ENCODE data around the gene ALDH3B2.
"Not testable (repeated sequence)": the region's sequence is repeated elsewhere in the genome, so short reads cannot be mapped to it uniquely, and the experiment has no call there.

Gene ALDH3B2

DNA sequence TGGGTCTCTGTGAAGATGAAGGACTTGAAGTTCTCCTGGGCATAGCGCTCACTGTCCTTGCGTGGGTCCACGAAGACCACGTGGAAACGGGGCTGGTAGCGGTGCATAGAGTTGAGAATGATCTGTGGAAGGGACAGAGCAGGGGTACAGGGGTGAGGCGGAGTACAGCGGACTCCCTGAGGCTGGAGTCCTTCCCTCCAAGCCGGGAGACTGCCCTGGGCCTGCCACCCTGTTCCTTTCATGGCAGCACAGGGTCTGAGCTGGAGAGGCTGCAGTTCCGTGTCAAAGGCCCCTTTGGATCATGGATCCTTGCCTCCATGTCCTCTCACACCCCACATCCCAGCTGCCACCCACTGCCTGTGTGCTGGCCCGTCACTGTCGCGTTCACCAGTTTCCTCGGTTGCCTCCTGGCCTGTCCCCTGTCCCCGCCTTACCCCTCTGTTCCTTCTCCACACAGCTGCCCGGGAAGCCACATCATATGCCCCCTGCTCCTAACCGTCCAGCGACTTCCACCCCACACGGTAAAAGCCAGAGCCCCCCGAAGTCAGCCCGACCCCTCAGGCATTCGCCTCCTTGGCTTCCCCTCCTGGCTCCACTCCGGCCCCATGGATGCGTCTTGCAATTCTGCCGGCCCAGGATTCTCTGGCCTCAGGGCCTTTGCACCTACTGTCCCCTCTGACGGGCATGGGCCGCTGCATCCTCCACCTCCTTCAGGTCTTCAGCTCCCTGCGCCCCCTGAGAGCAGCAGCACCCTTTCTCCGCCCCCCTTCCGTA, 41.3 kb downstream of the ALDH3B2 start:
- no peak for DNase-seq (ENCODE audit: low spot score in 2 of 2)
- H3K9me3 Mint-ChIP-seq: no peaks in the 10 kb centered on the region
- no peak for ATAC-seq
- no peak overlapping the region for H3K4me3 Mint-ChIP-seq
- H3K36me3 Mint-ChIP-seq: peaks cover 5% of the 10 kb centered on the region
- H3K27ac Mint-ChIP-seq: no peak overlapping the region
- peaks cover 13% of the 10 kb centered on the region for H3K4me1 Mint-ChIP-seq

DNA sequence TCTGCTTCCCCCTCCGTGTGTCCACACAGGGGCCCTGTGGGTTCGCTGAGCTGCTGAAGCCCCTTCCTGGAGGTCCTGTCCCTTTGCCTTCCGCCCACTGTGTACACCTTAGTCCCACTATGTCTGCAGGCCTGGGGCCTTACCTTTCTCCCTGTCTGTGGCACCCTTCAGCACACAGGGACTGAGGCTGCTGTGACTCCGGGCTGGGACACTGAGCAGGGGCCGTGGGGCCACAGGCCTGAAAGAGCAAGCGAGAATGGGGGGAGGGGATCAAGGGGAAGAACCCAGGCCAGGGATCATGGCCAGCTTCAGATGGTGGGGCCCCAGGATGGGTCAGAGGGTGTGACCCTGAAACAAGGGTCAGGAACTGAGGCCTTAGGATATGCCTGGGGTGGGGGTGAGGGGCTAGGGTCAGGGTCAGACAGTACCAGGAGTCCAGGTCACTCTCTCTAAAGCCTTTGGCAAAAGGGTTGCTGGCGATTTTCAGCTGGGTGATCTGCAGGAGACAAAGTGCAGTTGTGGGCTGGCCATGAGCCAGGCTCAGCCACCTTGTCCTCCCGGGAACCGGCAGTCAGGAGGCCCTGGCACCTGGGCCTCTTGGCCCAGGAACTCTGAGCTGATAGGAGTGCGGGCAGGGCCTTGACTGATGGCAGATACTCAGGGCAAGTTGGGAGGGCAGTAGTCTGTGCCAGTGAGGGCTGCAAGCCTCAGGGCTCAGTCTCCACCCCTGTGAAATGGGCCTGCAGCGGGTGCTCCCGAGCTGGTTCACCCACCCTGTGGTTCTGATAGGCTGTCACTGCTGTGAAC, 42.0 kb downstream of the ALDH3B2 start:
- peaks cover 5% of the 10 kb centered on the region for H3K36me3 Mint-ChIP-seq
- peak overlapping the region; percentile 43 for H3K27ac Mint-ChIP-seq
- no peak for ATAC-seq
- H3K9me3 Mint-ChIP-seq: no peaks in the 10 kb centered on the region
- no peak for DNase-seq (ENCODE audit: low spot score in 2 of 2)
- peak overlapping the region; percentile 31 for H3K4me3 Mint-ChIP-seq
- H3K4me1 Mint-ChIP-seq: peaks cover 20% of the 10 kb centered on the region

DNA sequence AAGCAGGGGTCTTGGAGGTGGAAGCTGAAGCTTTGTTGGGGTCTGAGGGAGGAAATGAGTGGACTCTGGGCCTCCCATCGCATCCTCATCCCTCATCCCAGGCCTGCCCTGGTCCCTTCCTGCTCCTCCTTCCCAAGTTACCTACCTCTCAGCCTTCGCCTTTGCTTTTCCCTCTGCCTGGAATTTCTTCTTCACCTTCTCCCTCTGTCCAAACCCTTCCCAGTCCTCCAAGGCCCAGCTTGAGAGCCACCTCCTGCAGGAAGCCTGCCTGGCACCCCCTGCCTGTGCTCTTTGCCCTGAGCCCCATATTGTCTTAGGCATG, 42.6 kb downstream of the ALDH3B2 start:
- Mint-ChIP-seq H3K4me3 (peak overlapping the region; percentile 31), H3K27ac (peak overlapping the region; percentile 43), H3K9me3 (no peaks in the 10 kb centered on the region), H3K36me3 (peaks cover 5% of the 10 kb centered on the region), H3K4me1 (peaks cover 23% of the 10 kb centered on the region)
- no peak for ATAC-seq
- no peak for DNase-seq (ENCODE audit: low spot score in 2 of 2)

DNA sequence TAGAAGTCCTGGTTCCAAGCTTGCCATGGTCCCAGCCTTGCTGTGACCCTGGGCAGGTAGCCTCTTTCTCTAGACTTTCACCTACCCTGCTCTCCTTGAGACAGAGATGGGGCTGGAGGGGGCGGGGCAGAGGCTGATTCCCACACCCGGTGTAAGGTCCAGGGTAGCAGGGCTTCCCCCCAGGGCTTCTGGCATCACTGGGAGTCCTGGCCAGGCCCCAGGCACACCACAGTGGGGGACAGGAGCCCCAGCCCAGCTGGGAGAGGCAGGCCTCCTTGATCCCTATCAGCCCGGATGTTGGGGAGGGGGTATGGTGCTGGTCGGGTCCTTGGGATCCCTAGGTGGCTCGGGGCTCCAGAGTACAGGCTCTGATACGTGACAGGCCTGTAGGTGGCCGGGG, 43.0 kb downstream of the ALDH3B2 start:
- DNase-seq (ENCODE audit: low spot score in 2 of 2) (no peak), ATAC-seq (no peak)
- Mint-ChIP-seq H3K4me3 (peak overlapping the region; percentile 90), H3K4me1 (peaks cover 23% of the 10 kb centered on the region), H3K36me3 (peaks cover 5% of the 10 kb centered on the region), H3K9me3 (no peaks in the 10 kb centered on the region), H3K27ac (peak overlapping the region; percentile 43)

DNA sequence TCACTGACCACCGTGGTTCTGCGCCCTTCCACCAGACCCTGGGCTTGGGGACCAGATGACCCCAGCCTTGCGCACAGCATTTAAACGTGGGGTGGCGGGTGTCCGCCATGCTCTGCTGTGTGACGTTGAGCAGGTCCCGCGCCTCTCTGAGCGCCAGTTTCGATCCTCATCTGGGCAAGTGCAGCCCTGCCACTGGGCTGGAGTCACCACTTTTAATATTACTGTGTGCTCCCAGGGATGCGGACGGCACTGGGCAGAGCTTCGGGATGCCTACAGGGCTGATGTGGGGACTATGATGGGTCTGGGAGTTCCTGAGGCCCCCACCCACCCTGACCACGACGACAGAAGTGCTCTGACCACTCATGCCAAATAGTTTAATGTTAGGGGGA, 43.5 kb downstream of the ALDH3B2 start:
- Mint-ChIP-seq H3K36me3 (peaks cover 5% of the 10 kb centered on the region), H3K4me3 (peak overlapping the region; percentile 90)

DNA sequence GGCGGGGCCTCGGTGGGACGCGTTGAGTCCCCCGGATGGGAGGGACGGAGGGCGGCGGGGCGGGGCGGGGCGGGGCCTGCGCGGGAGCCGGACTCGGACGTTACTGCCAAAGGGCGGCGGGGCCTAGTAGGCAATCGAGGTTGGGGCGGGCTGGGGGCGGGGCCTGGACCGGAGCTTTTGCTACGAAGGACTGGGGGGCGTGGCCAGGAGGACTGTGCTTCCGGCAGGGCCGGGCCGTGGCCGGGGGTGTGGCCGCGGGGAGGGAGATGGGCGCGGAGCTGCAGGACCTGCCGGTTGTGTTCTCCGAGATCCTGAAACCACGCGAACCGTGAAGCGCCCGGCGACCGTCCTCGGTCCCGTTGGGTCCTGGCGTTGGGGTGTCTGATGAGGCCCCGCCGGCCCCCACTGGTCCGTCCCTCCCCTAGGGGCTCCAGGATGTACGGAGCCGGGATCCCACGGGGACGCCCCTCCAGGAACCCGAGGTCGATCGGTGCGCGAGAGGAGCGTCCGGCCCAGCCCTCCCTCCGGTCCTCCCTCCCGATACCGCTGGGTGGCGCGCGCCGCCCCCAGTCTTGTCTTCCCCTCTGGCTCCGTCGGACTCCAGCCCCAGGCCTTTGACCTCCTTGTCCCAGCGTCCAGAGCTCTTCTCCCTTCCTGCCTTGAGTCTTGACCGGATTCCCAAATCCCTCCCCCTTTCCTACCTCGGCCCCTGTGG, 44.0 kb downstream of the ALDH3B2 start:
- H3K4me1 Mint-ChIP-seq: peaks cover 23% of the 10 kb centered on the region
- H3K9me3 Mint-ChIP-seq: no peaks in the 10 kb centered on the region
- peak overlapping the region; percentile 90 for H3K4me3 Mint-ChIP-seq
- peak overlapping the region; percentile 97 for H3K27ac Mint-ChIP-seq
- peaks cover 5% of the 10 kb centered on the region for H3K36me3 Mint-ChIP-seq
- peak; percentile 95 to 99 for DNase-seq (ENCODE audit: low spot score in 2 of 2)
- peak; percentile 81 for ATAC-seq

More for the DNA sequence above, 43.5 kb downstream of the ALDH3B2 start:
- Mint-ChIP-seq H3K27ac (peak overlapping the region; percentile 97), H3K9me3 (no peaks in the 10 kb centered on the region), H3K4me1 (peaks cover 23% of the 10 kb centered on the region)
- DNase-seq (ENCODE audit: low spot score in 2 of 2): no peak
- no peak for ATAC-seq

DNA sequence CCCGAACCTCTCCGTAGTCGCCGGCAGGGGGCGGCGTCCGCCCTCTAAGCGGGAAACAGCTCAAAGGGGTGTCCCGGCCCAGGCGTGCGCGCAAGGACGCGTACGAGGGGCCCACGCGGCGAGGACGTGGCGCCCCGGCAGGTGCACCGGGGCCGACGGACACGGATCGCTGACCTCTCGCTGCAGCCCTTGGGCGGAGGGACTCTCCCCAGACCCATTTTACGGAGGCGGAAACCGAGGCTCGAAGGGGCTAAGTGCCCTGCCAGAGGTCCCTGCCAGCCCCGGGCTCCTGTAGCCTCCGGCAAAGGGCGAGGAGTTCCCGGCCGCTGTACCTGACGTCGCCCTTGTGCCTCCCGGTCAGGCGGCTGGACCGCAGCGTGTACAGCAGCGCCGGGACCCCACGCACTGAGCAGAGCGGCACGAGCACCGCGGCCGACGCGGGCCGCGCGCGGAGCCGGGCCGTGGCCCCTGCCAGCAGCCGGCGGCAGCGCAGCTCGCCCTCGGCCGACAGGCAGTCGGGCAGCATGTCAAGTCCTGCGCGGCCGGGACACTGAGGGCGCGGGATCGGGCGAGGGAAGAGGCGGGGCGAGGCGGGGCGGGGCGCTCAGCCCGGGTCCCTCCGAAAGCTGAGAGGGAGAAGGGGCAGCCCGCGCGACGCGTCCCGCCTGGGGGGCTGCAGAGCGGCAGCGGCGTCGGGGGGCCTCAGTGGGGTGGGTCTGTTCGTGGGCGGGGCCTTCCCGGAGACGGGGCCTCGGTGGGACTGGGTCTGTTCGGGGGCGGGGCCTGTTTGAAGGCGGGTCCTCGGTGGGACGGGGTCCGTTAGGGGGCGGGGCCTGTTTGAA, 44.8 kb downstream of the ALDH3B2 start, which contains the start of gene NUDT8:
NUDT8 (minus strand) TSS at position 552 of the 842 bp plus-strand sequence; CDS start at position 526, 26 bp downstream.
- Mint-ChIP-seq H3K4me1 (peaks cover 23% of the 10 kb centered on the region), H3K36me3 (peaks cover 5% of the 10 kb centered on the region), H3K4me3 (peak within 1 kb of the TSS; percentile 90)

DNA sequence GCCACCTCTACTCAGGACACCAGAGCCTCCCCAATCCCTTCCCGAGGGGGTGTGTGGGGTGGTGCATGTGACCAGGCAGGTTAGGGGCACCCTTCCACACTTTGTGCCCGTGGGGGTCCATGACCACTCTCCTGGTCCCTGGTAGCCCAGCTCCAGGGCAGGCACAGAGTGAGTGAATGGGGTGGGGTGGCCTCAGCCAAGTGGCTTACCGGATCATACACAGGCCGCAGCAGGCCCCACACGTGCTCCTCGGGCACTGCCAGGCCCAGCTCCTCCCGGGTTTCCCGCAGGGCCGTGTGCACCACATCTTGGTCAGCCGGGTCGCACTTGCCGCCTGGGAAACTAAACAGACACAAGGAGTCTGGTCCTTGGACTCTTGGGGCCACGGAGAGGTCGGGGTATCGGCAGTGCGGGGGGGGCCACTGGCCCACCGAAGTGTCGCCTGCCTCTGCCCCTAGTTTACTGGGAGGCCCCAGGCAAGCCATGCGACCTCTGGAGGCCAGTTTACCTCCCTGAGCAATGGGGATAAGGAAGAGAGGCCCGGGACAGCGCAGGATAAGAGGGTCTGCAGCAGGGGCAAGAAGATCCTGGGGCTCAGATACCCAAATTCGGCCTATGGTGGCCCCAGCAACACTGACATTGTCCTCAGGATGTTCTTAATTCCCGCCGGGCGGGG, 45.6 kb downstream of the ALDH3B2 start:
- H3K4me1 Mint-ChIP-seq: peaks cover 23% of the 10 kb centered on the region
- DNase-seq (ENCODE audit: low spot score in 2 of 2): no peak
- H3K27ac Mint-ChIP-seq: peak overlapping the region; percentile 67
- peaks cover 5% of the 10 kb centered on the region for H3K36me3 Mint-ChIP-seq
- H3K9me3 Mint-ChIP-seq: no peaks in the 10 kb centered on the region
- H3K4me3 Mint-ChIP-seq: peak overlapping the region; percentile 90
- no peak for ATAC-seq

More for the DNA sequence above, 44.8 kb downstream of the ALDH3B2 start, which contains the start of gene NUDT8:
- DNase-seq (ENCODE audit: low spot score in 2 of 2) (peak; percentile 92 to 96), ATAC-seq (peak; percentile 75)
- no peaks in the 10 kb centered on the region for H3K9me3 Mint-ChIP-seq
- peak within 1 kb of the TSS; percentile 97 for H3K27ac Mint-ChIP-seq

DNA sequence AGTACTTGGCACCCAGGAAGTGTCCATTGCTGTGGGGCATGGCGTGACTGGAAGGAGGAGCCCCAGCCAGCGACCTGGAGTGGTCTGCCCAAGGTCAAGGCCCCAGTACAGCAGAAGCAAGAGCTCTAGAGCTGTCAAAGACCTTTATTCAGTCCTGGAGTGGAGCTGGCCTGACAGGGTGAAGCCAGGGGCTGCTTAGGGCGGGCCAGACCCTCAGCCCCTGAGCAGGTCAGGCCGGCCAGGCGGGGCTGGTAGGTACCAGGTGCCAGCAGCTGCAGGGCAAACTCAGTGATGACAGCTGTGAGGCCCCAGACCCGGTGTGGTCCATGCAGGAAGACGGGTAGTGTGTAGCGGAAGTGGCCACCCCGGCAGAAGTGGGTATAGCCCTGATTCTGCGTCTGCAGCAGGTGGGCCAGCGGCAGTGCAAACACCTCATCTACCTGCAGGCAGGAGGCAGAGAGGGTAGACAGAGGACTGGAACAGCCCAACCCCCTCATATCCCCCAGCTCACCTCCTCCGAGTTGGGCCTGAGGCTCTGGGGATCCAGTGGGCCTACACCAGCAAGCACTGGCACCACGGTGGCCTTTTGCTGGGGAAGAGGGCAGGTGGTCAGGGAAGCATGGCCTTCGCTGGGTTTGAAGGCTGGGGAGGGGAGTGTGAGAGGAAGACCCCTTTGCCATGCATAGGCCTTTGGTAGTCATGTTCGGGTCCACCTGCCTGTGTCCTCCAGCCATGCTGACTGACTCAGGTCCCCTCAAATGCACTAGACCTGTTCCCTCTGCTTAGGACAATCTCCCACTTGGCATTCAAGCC, 46.4 kb downstream of the ALDH3B2 start:
- H3K27ac Mint-ChIP-seq: no peak overlapping the region
- ATAC-seq (no peak), DNase-seq (ENCODE audit: low spot score in 2 of 2) (no peak)
- peaks cover 5% of the 10 kb centered on the region for H3K36me3 Mint-ChIP-seq
- H3K4me1 Mint-ChIP-seq: peaks cover 23% of the 10 kb centered on the region
- peak overlapping the region; percentile 90 for H3K4me3 Mint-ChIP-seq
- H3K9me3 Mint-ChIP-seq: no peaks in the 10 kb centered on the region

DNA sequence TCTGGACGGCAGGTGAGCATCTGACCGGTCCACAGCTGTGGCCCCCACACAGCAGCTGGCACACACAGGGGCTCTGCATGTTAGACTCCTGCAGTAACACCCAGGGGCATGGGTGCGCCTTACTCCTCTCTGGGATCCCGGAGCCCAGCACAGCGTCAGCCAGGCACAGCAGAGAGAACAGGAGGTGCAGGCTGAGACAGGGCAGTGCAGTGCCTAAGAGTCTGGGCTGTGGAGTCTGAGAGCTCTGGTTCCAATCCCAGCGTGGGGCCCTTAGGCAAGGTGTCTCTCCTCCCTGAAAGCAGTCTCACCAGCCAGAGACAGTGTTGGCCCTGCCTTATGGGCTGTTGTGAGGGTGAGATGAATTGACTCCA, 47.0 kb downstream of the ALDH3B2 start:
- Mint-ChIP-seq H3K36me3 (peaks cover 5% of the 10 kb centered on the region), H3K9me3 (no peaks in the 10 kb centered on the region), H3K4me1 (peaks cover 23% of the 10 kb centered on the region), H3K4me3 (peak overlapping the region; percentile 90), H3K27ac (no peak overlapping the region)
- no peak for DNase-seq (ENCODE audit: low spot score in 2 of 2)
- ATAC-seq: no peak

DNA sequence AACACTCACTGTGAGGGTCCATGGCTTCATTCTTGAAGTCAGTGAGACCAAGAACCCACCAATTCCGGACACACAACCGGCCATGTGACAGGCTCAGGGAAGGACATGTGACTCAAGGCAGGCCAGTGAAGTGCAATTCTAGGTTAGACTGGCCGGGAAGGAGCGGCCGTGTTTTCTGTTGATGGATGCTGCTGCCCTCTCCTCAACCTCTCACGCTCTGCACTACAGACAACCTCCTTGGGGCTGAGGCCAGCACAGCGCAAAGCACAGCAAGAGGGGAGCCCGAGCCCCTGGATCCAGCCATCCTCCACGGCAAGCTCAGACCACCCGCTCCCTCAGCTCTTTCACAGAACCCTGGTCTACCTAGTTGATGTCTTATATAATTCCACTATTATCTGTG, 47.5 kb downstream of the ALDH3B2 start:
- H3K9me3 Mint-ChIP-seq: no peaks in the 10 kb centered on the region
- no peak overlapping the region for H3K27ac Mint-ChIP-seq
- H3K4me1 Mint-ChIP-seq: peaks cover 21% of the 10 kb centered on the region
- peaks cover 5% of the 10 kb centered on the region for H3K36me3 Mint-ChIP-seq
- DNase-seq (ENCODE audit: low spot score in 2 of 2) (no peak), ATAC-seq (no peak)
- H3K4me3 Mint-ChIP-seq: no peak overlapping the region

DNA sequence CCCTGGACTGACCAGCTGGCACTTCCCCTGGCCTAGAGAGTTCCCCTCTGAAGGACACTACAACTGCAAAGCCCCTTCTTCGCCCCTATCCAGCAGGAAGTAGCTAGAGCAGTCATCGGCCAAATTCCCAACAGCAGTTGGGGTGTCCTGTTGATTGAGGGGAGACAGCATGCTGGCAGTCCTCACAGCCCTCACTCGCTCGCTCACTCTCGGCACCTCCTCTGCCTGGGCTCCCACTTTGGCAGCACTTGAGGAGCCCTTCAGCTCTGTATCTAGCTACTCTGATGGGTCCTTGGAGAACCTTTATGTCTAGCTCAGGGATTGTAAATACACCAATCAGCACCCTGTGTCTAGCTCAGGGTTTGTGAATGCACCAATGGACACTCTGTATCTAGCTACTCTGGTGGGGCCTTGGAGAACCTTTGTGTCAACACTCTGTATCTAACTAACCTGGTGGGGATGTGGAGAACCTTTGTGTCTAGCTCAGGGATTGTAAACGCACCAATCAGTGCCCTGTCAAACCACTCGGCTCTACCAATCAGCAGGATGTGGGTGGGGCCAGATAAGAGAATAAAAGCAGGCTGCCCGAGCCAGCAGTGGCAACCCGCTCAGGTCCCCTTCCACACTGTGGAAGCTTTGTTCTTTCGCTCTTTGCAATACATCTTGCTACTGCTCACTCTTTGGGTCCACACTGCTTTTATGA, 48.1 kb downstream of the ALDH3B2 start:
- H3K4me3 Mint-ChIP-seq; ATAC-seq; H3K36me3 Mint-ChIP-seq; H3K27ac Mint-ChIP-seq; H3K9me3 Mint-ChIP-seq; DNase-seq (ENCODE audit: low spot score in 2 of 2): not testable (repeated sequence)
- H3K4me1 Mint-ChIP-seq: peaks cover 18% of the 10 kb centered on the region

DNA sequence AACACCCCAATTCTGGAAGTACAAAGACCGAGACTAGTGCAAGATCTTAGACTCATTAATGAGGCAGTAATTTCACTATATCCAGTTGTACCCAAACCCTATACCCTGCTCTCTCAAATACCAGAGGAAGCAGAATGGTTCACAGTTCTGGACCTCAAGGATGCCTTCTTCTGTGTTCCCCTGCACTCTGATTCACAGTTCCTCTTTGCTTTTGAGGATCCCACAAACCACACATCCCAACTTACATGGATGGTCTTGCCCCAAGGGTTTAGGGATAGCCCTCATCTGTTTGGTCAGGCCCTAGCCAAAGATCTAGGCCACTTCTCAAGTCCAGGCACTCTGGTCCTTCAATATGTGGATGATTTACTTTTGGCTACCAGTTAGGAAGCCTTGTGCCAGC, 50.6 kb downstream of the ALDH3B2 start:
- not testable (repeated sequence) for H3K4me3 Mint-ChIP-seq; H3K9me3 Mint-ChIP-seq; DNase-seq (ENCODE audit: low spot score in 2 of 2); ATAC-seq; H3K36me3 Mint-ChIP-seq; H3K27ac Mint-ChIP-seq
- peaks cover 10% of the 10 kb centered on the region for H3K4me1 Mint-ChIP-seq

Data from stimulated activated effector memory CD8-positive, alpha-beta T cell treated with anti-CD3 and anti-CD28 coated beads, Interleukin-12 subunit alpha, Interleukin-12 subunit beta, amount 100 ng/mL, for 72 hours (primary cell).